Liver (tissue), 9 donors: ENCODE results near the gene PARP14. TPM values are rescaled to one million over a fixed set of nuclear protein-coding genes. Genes with fewer than 3 reads are reported as not detected.

Experiments
- DNase-seq: peaks from one replicate; pipeline ENCODE4 v3.0.0-alpha.2; 2017; ENCODE audit warnings: low spot score
- H3K27ac ChIP-seq, 2 donors: one replicate each; pipeline ENCODE4 v1.7.0; 2013; ENCODE audit warnings: inconsistent platforms in 2 of 2, low read length in 2 of 2, control low read depth in 1 of 2, low read depth in 1 of 2, mild to moderate bottlenecking in 1 of 2
- H3K27me3 ChIP-seq, 4 donors: one replicate each; pipeline versions ENCODE4 v1.6.1 to v1.7.0; 2013; ENCODE audit warnings: low read length in 3 of 4, inconsistent platforms in 1 of 4, mild to moderate bottlenecking in 1 of 4, moderate library complexity in 1 of 4; ENCODE audit not compliant: control insufficient read depth in 4 of 4, insufficient read depth in 4 of 4
- H3K36me3 ChIP-seq, 4 donors: one replicate each; pipeline versions ENCODE4 v1.6.1 to v1.7.0; 2013; ENCODE audit warnings: low read length in 3 of 4, mild to moderate bottlenecking in 3 of 4, low read depth in 1 of 4, moderate library complexity in 1 of 4; ENCODE audit not compliant: control insufficient read depth in 4 of 4, insufficient read depth in 3 of 4
- H3K4me1 ChIP-seq, 4 donors: one replicate each; pipeline versions ENCODE4 v1.6.1 to v1.7.0; 2013; ENCODE audit warnings: low read length in 3 of 4, mild to moderate bottlenecking in 3 of 4, moderate library complexity in 1 of 4; ENCODE audit not compliant: control insufficient read depth in 4 of 4, insufficient read depth in 4 of 4
- H3K4me3 ChIP-seq, 3 donors: one replicate each; pipeline versions ENCODE4 v1.6.1 to v1.7.0; 2013; ENCODE audit warnings: low read length in 3 of 3, control low read depth in 1 of 3, low read depth in 1 of 3, mild to moderate bottlenecking in 1 of 3
- H3K9ac ChIP-seq, 2 donors: one replicate each; pipeline ENCODE4 v1.7.0; 2013; ENCODE audit warnings: low read length in 2 of 2, mild to moderate bottlenecking in 2 of 2, moderate library complexity in 2 of 2, control low read depth in 1 of 2, low read depth in 1 of 2
- H3K9me3 ChIP-seq, 4 donors: one replicate each; pipeline versions ENCODE4 v1.6.1 to v1.7.0; 2013; ENCODE audit warnings: low read length in 3 of 4; ENCODE audit not compliant: control insufficient read depth in 4 of 4
- EGR1 ChIP-seq, 2 donors: IDR thresholded peaks; 2 replicates each; pipeline ENCODE4 v1.6.1; 2016 to 2018; ENCODE audit warnings: antibody characterized with exemption in 2 of 2, low read depth in 2 of 2
- FOXA1 ChIP-seq: IDR thresholded peaks from 2 replicates; pipeline ENCODE4 v1.6.1; 2016; ENCODE audit warnings: antibody characterized with exemption
- GABPA ChIP-seq, 2 donors: IDR thresholded peaks in 1 of 2; conservative IDR thresholded peaks in 1 of 2; 2 replicates each; pipeline ENCODE4 v1.6.1; 2016; ENCODE audit warnings: antibody characterized with exemption in 2 of 2, mild to moderate bottlenecking in 1 of 2, moderate library complexity in 1 of 2
- HNF4G ChIP-seq: IDR thresholded peaks from 2 replicates; pipeline ENCODE4 v1.6.1; 2016; ENCODE audit warnings: antibody characterized with exemption
- JUND ChIP-seq, 2 donors: IDR thresholded peaks; 2 replicates each; pipeline ENCODE4 v1.6.1; 2016; ENCODE audit warnings: antibody characterized with exemption in 2 of 2
- RAD21 ChIP-seq, 2 donors: IDR thresholded peaks; 2 replicates each; pipeline ENCODE4 v1.6.1; 2016; ENCODE audit warnings: antibody characterized with exemption in 2 of 2, mild to moderate bottlenecking in 2 of 2
- SP1 ChIP-seq: IDR thresholded peaks from 2 replicates; pipeline ENCODE4 v1.6.1; 2018; ENCODE audit warnings: antibody characterized with exemption, mild to moderate bottlenecking
- TAF1 ChIP-seq: conservative IDR thresholded peaks from 2 replicates; pipeline ENCODE4 v1.6.1; 2016; ENCODE audit warnings: antibody characterized with exemption, mild to moderate bottlenecking
- YY1 ChIP-seq: IDR thresholded peaks from 2 replicates; pipeline ENCODE4 v1.6.1; 2016; ENCODE audit warnings: antibody characterized with exemption, mild to moderate bottlenecking
- WGBS: extraction: QIAGEN DNeasy Blood & Tissue Kit; methylation state at CpG from one replicate; pipeline ENCODE4 v1.1.7; 2013; 5-methylcytosine and 5-hydroxymethylcytosine counted together
- polyA plus RNA-seq, 2 donors: library from polyadenylated mRNA; stranded (reverse) in 1 of 2; unstranded in 1 of 2; fragments of 200-250 nt in 1 of 2; fragments of >200 nt in 1 of 2; fragmentation: Nextera tagmentation in 1 of 2; extraction: Ambion mirVana in 1 of 2; gene quantifications; one replicate each; pipeline versions ENCODE4 v1.2.1 to v1.2.3, GENCODE V29; 2013 to 2015
- total RNA-seq, 2 donors: library from RNA; depleted of rRNA; stranded (reverse); fragments of >200 nt; gene quantifications; one replicate each; pipeline ENCODE4 v1.2.3, GENCODE V29; 2014
- TF ChIP-seq, protein P1 (sequence below): fragments of 150-350 bp; IDR thresholded peaks from 2 replicates; pipeline ENCODE4 v1.5.1; 2017; ENCODE audit warnings: improper control_type of control experiment, low read depth, low read length; ENCODE audit not compliant: missing input control
- TF ChIP-seq, protein P2 (sequence below): IDR thresholded peaks from 2 replicates; pipeline ENCODE4 v1.6.1; 2016; ENCODE audit warnings: antibody characterized with exemption
- TF ChIP-seq, protein P3 (sequence below): IDR thresholded peaks from 2 replicates; pipeline ENCODE4 v1.6.1; 2016; ENCODE audit warnings: antibody characterized with exemption
- TF ChIP-seq, protein P4 (sequence below): IDR thresholded peaks from 2 replicates; pipeline ENCODE4 v1.6.1; 2016; ENCODE audit warnings: antibody characterized with exemption, mild to moderate bottlenecking
- TF ChIP-seq, protein P5 (sequence below): IDR thresholded peaks from 2 replicates; pipeline ENCODE4 v1.6.1; 2016; ENCODE audit warnings: antibody characterized with exemption
- donor health status: healthy.
- donor health status: healthy.
- donor health status: healthy.
- donor health status: healthy.
- donor health status: healthy.

PARP14 gene
- total and polyA plus RNA-seq, 4 donors, result 13.1 to 79.7 (median 23.4) TPM

DNA sequence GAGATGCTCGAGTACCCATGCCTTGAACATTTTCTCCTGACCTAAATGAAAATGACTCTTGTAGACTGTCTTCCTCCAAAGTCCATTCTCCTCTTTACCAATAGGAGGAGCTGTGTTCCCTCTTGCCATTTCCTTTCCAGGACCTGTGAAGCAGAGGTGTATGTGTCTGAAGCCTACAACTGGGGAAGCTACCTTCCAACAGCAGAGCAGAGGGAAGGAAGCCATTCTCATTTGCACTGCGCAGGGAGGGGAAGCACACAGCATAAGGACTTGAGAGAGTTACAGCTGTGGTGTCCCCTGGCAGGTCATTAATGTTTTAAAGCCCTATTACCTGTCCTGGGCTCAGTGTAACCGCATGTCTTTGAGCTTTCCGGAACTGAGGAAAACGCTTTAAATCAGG is 74.3 kb downstream of the PARP14 start:
- Histone ChIP-seq H3K36me3 (peaks cover 0 to 3% (median under 1%) of the 10 kb centered on the region in 4 donors), H3K9ac (no peak overlapping the region), H3K9me3 (no peaks in the 10 kb centered on the region), H3K4me1 (peaks cover 0 to 5% (median 1%) of the 10 kb centered on the region in 4 donors), H3K4me3 (no peak overlapping the region), H3K27me3 (no peaks in the 10 kb centered on the region), H3K27ac (no peak overlapping the region)
- TF ChIP-seq, protein P1, sequence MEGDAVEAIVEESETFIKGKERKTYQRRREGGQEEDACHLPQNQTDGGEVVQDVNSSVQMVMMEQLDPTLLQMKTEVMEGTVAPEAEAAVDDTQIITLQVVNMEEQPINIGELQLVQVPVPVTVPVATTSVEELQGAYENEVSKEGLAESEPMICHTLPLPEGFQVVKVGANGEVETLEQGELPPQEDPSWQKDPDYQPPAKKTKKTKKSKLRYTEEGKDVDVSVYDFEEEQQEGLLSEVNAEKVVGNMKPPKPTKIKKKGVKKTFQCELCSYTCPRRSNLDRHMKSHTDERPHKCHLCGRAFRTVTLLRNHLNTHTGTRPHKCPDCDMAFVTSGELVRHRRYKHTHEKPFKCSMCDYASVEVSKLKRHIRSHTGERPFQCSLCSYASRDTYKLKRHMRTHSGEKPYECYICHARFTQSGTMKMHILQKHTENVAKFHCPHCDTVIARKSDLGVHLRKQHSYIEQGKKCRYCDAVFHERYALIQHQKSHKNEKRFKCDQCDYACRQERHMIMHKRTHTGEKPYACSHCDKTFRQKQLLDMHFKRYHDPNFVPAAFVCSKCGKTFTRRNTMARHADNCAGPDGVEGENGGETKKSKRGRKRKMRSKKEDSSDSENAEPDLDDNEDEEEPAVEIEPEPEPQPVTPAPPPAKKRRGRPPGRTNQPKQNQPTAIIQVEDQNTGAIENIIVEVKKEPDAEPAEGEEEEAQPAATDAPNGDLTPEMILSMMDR, result peak; percentile 57
- TF ChIP-seq GABPA (IDR thresholded peaks at IDR 0.05 in 1 of 2, conservative IDR thresholded peaks at IDR 0.05 in 1 of 2) (no peak), RAD21 (IDR thresholded peaks at IDR 0.05) (peak; percentile 74 to 86), EGR1 (IDR thresholded peaks at IDR 0.05; ENCODE audit: low read depth in 2 of 2) (no peak), FOXA1 (no peak)
- TF ChIP-seq, protein P2, sequence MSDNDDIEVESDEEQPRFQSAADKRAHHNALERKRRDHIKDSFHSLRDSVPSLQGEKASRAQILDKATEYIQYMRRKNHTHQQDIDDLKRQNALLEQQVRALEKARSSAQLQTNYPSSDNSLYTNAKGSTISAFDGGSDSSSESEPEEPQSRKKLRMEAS, result no peak
- TF ChIP-seq, protein P3, sequence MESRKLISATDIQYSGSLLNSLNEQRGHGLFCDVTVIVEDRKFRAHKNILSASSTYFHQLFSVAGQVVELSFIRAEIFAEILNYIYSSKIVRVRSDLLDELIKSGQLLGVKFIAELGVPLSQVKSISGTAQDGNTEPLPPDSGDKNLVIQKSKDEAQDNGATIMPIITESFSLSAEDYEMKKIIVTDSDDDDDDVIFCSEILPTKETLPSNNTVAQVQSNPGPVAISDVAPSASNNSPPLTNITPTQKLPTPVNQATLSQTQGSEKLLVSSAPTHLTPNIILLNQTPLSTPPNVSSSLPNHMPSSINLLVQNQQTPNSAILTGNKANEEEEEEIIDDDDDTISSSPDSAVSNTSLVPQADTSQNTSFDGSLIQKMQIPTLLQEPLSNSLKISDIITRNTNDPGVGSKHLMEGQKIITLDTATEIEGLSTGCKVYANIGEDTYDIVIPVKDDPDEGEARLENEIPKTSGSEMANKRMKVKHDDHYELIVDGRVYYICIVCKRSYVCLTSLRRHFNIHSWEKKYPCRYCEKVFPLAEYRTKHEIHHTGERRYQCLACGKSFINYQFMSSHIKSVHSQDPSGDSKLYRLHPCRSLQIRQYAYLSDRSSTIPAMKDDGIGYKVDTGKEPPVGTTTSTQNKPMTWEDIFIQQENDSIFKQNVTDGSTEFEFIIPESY, result no peak
- TF ChIP-seq, protein P4, sequence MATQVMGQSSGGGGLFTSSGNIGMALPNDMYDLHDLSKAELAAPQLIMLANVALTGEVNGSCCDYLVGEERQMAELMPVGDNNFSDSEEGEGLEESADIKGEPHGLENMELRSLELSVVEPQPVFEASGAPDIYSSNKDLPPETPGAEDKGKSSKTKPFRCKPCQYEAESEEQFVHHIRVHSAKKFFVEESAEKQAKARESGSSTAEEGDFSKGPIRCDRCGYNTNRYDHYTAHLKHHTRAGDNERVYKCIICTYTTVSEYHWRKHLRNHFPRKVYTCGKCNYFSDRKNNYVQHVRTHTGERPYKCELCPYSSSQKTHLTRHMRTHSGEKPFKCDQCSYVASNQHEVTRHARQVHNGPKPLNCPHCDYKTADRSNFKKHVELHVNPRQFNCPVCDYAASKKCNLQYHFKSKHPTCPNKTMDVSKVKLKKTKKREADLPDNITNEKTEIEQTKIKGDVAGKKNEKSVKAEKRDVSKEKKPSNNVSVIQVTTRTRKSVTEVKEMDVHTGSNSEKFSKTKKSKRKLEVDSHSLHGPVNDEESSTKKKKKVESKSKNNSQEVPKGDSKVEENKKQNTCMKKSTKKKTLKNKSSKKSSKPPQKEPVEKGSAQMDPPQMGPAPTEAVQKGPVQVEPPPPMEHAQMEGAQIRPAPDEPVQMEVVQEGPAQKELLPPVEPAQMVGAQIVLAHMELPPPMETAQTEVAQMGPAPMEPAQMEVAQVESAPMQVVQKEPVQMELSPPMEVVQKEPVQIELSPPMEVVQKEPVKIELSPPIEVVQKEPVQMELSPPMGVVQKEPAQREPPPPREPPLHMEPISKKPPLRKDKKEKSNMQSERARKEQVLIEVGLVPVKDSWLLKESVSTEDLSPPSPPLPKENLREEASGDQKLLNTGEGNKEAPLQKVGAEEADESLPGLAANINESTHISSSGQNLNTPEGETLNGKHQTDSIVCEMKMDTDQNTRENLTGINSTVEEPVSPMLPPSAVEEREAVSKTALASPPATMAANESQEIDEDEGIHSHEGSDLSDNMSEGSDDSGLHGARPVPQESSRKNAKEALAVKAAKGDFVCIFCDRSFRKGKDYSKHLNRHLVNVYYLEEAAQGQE, result no peak
- 87% methylated on average over 5 of the region's 5 CpGs for WGBS
- no peak for DNase-seq

DNA sequence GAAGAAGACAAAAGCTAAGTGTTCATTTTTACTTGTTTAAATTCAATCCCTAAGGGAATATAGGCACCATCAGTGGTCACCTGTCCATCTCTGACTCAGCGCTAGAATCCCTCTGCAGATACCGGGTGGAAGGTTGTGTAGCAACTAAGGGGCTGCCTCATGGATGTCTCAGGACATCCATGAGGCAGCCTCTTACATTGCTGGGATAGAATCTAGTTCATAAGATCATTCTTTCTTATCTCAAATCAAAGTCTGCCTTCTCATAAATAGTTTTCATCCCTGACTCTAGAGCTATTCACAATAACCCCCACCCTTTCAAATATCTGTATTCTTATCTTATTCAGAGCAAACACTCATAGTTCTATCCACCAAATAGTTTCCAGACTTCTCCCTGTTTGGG is 74.9 kb downstream of the PARP14 start:
- H3K9ac ChIP-seq, result no peak overlapping the region
- H3K9me3 ChIP-seq, result no peaks in the 10 kb centered on the region
- no peak overlapping the region for H3K27ac ChIP-seq
- peaks cover 0 to 6% (median 2%) of the 10 kb centered on the region in 4 donors for H3K4me1 ChIP-seq
- no peak for TF ChIP-seq YY1
- TF ChIP-seq, protein P1, result no peak
- no peak for TF ChIP-seq JUND (IDR thresholded peaks at IDR 0.05)
- TF ChIP-seq, protein P5, sequence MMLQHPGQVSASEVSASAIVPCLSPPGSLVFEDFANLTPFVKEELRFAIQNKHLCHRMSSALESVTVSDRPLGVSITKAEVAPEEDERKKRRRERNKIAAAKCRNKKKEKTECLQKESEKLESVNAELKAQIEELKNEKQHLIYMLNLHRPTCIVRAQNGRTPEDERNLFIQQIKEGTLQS, result no peak
- no peak for TF ChIP-seq GABPA (IDR thresholded peaks at IDR 0.05 in 1 of 2, conservative IDR thresholded peaks at IDR 0.05 in 1 of 2)
- no peak for TF ChIP-seq HNF4G
- TF ChIP-seq, protein P3, result no peak
- no peak for TF ChIP-seq RAD21 (IDR thresholded peaks at IDR 0.05)
- no peak for TF ChIP-seq SP1
- TF ChIP-seq TAF1, result no peak
- no peak overlapping the region for H3K4me3 ChIP-seq
- DNase-seq, result no peak
- H3K27me3 ChIP-seq, result no peaks in the 10 kb centered on the region
- WGBS, result 95% methylated on average over 2 of the region's 2 CpGs
- H3K36me3 ChIP-seq, result peaks cover 0 to 3% (median under 1%) of the 10 kb centered on the region in 4 donors
